Activated CD8-positive, alpha-beta T cell treated with anti-CD3 and anti-CD28 coated beads for 36 hours (primary cell): ENCODE results near the gene LCE6A. TPM values are rescaled to one million over a fixed set of nuclear protein-coding genes. Genes with fewer than 3 reads are reported as not detected.

Source experiments
- ATAC-seq: fragments of 200-7000 bp; cut with Tn5 transposase; one replicate; pipeline ENCODE4 v1.10.0; 2021; ENCODE audit warnings: mild to moderate bottlenecking, moderate library complexity
- CTCF ChIA-PET: fragments of 350-600 bp; sonication (Branson Sonifier 250); formaldehyde crosslinking; loops from one replicate; lab custom pipeline; 2021; ENCODE audit warnings: antibody characterized with exemption; lab: Charles Lee
- POLR2A ChIA-PET: fragments of 350-600 bp; sonication (Branson Sonifier 250); formaldehyde crosslinking; loops from one replicate; lab custom pipeline; 2021; ENCODE audit warnings: antibody characterized with exemption; lab: Charles Lee
- DNase-seq: peaks from one replicate; pipeline ENCODE4 v3.0.0-alpha.2; 2020
- H3K27ac Mint-ChIP-seq: one replicate; pipeline ENCODE4 v1.8.0; 2021; ENCODE audit warnings: mild to moderate bottlenecking, mixed read lengths
- H3K27me3 Mint-ChIP-seq: one replicate; pipeline ENCODE4 v1.8.0; 2021; ENCODE audit warnings: mixed read lengths
- H3K36me3 Mint-ChIP-seq: one replicate; pipeline ENCODE4 v1.8.0; 2021; ENCODE audit warnings: low read depth, mixed read lengths
- H3K4me1 Mint-ChIP-seq: one replicate; pipeline ENCODE4 v1.8.0; 2021; ENCODE audit warnings: low read depth, mixed read lengths
- H3K4me3 Mint-ChIP-seq: one replicate; pipeline ENCODE4 v1.8.0; 2021; ENCODE audit warnings: mild to moderate bottlenecking, moderate library complexity, mixed read lengths
- H3K9me3 Mint-ChIP-seq: one replicate; pipeline ENCODE4 v1.8.0; 2021; ENCODE audit warnings: mixed read lengths
- CTCF ChIP-seq: fragments of 200-600 bp; IDR thresholded peaks from one replicate; pipeline ENCODE4 v1.8.0; 2022; ENCODE audit warnings: antibody characterized with exemption, mild to moderate bottlenecking
- intact Hi-C: fragments of 100-400 bp; cut with micrococcal nuclease; formaldehyde crosslinking; loops from one replicate; pipeline ENCODE4 v1.10.0; 2022
- total RNA-seq, 2 experiments: library from RNA; stranded (reverse); gene quantifications; one replicate each; pipeline ENCODE4 v1.2.3, GENCODE V29; 2021

The LCE6A gene
- total RNA-seq, 2 experiments from 2014 or later: not detected

- ATAC-seq (no peak), DNase-seq (no peak)
- TF ChIP-seq CTCF: no peak
- ChIA-PET CTCF (interaction anchor here (0.8 kb wide), 2 partner anchors 10 to 206 kb away, joined by 4 to 6 read pairs; no protein-coding TSS in a partner anchor), POLR2A (interaction anchor here (0.6 kb wide), 1 partner anchor 137 kb away, joined by 3 read pairs; no protein-coding TSS in a partner anchor)
- H3K4me3 Mint-ChIP-seq: no peak overlapping the region
- peaks cover 6% of the 10 kb centered on the region for H3K27me3 Mint-ChIP-seq
- intact Hi-C loops: no loop called here
- H3K27ac Mint-ChIP-seq: no peak overlapping the region
- H3K36me3 Mint-ChIP-seq: no peaks in the 10 kb centered on the region
- H3K4me1 Mint-ChIP-seq: no peaks in the 10 kb centered on the region
- H3K9me3 Mint-ChIP-seq: no peaks in the 10 kb centered on the region
Observed at GRCh38 chr1:152860129-152860528, 17.5 kb downstream of the LCE6A start.

- POLR2A ChIA-PET: no interaction called here
- Mint-ChIP-seq H3K9me3 (no peaks in the 10 kb centered on the region), H3K4me1 (no peaks in the 10 kb centered on the region), H3K27ac (no peak overlapping the region), H3K27me3 (peaks cover 4% of the 10 kb centered on the region), H3K36me3 (no peaks in the 10 kb centered on the region), H3K4me3 (no peak overlapping the region)
- intact Hi-C loops: no loop called here
- no peak for TF ChIP-seq CTCF
- DNase-seq (no peak), ATAC-seq (no peak)
- CTCF ChIA-PET: no interaction called here
Observed at GRCh38 chr1:152861374-152861773, 18.7 kb downstream of the LCE6A start.

GRCh38 chr1:152864443-152864842 lies 21.8 kb downstream of the LCE6A start:
- Mint-ChIP-seq H3K36me3 (no peaks in the 10 kb centered on the region), H3K27ac (no peak overlapping the region), H3K27me3 (no peaks in the 10 kb centered on the region), H3K4me1 (no peaks in the 10 kb centered on the region), H3K9me3 (no peaks in the 10 kb centered on the region), H3K4me3 (no peak overlapping the region)
- TF ChIP-seq CTCF: no peak
- CTCF ChIA-PET: no interaction called here
- intact Hi-C loops: no loop called here
- ATAC-seq (no peak), DNase-seq (no peak)
- POLR2A ChIA-PET: no interaction called here

GRCh38 chr1:152866321-152866720 lies 23.7 kb downstream of the LCE6A start:
- H3K27ac Mint-ChIP-seq: no peak overlapping the region
- H3K4me3 Mint-ChIP-seq: no peak overlapping the region
- intact Hi-C loops: no loop called here
- DNase-seq: no peak
- no peak for ATAC-seq
- ChIA-PET POLR2A (no interaction called here), CTCF (no interaction called here)
- H3K4me1 Mint-ChIP-seq: no peaks in the 10 kb centered on the region
- no peak for TF ChIP-seq CTCF
- no peaks in the 10 kb centered on the region for H3K36me3 Mint-ChIP-seq
- H3K9me3 Mint-ChIP-seq: no peaks in the 10 kb centered on the region
- H3K27me3 Mint-ChIP-seq: peaks cover 1% of the 10 kb centered on the region

- Mint-ChIP-seq H3K27ac (no peak overlapping the region), H3K27me3 (peaks cover 1% of the 10 kb centered on the region), H3K9me3 (no peaks in the 10 kb centered on the region), H3K36me3 (no peaks in the 10 kb centered on the region), H3K4me1 (no peaks in the 10 kb centered on the region), H3K4me3 (no peak overlapping the region)
- ChIA-PET POLR2A (no interaction called here), CTCF (interaction anchor here (0.6 to 2.1 kb wide), 11 partner anchors 9 to 358 kb away, joined by 3 to 11 read pairs (median 4); no protein-coding TSS in a partner anchor)
- TF ChIP-seq CTCF: peak; percentile 79
- peak; percentile 77 for DNase-seq
- intact Hi-C loops: loop anchor here (10.0 kb wide), 1 partner anchor 355 kb away; no protein-coding TSS in a partner anchor
- ATAC-seq: peak; percentile 80
Observed at GRCh38 chr1:152869808-152870419, 27.3 kb downstream of the LCE6A start.
